ENCODE data around the gene DUSP15.
A peak's percentile ranks its signal among the peaks of the same experiment; 100 is the strongest.

DUSP15 gene

DNA sequence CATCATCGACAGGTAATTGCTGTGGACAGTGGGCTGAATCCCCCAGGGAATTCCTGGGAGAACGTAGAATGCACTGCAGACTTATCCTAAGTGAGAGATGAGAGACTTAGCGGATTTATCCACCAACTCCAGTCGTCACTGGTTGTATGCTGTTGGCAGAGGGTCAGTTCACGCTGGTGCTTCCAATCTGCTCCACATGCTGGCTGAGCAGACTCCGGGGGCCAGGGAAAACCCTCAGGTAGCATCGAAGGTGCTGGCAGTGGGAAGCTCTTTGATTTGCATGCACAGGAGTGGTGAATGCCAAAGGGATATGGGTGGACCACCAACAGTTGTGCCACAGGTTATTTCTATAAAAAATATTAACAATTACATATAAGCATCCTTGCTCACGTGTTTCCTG lies 20.3 kb upstream of the DUSP15 start:
- DNase-seq: no peak

DNA sequence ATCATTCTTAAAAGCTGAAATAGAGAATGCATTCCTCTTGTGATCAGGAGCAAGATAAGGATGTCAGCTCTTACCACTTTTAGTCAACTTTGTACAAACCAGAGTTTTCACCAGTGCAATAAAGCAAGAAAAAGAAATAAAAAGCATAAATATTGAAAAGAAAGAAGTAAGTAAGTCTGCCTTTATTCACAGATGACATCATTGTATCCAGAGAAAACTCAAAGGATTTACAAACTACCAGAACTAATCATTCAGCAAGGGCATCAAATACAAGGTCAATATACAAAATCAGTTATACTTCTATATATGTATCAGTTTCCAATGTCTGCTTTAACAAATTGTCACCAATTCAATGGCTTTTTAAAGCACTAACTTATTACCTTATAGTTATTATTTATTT lies 13.5 kb upstream of the DUSP15 start:
- DNase-seq: no peak

DNA sequence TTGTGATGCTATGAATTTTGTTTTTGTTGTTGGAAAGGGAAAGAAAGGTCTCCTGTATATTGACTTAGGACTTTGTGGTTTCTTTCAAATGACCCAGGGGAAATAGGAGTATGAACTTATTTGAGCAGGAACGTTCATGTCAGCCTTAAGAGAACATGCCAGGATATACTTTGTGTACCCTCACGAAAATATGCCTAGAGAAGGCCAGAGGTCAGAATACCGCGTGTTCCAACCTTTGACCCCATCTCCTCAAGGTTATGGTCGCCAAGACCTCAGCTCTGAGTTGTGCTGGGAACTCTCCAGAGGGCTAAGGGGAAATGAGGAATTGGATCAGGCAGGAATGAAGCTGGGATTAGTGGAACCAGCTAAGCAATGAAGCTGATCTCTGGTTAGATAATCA lies 11.6 kb upstream of the DUSP15 start:
- DNase-seq: no peak

DNA sequence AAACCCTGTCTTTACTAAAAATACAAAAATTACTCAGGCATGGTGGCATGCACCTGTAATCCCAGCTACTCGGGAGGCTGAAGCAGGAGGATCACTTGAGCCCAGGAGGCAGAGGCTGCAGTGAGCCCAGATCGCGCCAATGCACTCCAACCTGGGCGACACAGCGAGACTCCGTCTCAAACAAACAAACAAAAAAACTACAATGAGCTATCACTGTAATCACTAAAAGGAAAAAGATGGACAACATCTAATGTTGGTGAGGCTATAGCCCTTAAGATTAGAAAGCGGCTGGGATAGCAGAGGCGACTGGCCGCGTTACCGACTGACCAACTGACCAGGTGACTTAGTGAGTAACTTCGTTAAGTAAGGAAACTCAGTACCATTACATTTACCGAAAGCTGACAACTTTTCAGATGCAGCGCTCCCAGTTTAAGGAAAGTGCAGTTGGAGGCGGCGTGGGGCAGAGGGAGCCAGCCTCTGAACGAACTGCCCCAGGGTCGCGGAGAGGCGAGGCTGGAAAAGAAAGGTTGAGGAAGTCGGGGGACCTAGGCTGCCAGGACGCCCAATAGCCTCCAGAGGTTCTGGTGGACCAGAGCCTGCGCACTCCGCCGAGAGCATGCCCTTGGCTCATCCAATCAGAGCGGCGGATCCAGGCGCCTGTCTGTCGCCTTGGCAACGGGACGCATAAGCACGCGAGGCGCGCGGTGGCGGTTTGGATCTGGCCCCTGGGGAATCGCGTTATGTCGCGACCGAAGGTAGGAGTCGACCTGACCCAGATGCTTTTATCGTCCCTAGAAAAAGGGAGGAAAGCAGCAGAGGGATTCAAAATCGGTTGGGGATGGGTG lies 9.0 kb upstream of the DUSP15 start:
- DNase-seq: peak; percentile 78

DNA sequence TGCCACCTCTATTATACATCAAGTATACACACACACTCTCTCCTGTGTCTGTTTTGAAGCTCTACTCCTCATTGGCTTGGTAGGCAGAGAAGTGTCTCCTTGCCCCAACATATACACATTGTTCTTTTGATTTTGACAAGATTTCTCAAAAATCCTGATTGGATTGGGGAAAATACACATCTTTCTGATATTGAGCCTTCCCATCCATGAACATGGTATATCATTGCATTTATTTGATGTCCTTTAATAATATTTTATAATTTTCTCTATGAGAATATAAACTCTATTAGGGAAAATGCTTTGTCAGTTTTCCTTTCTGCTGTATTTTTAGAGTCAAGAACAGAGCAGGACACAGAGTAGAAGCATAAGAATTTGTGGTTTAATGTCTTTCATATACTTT lies 7.4 kb upstream of the DUSP15 start:
- no peak for DNase-seq

DNA sequence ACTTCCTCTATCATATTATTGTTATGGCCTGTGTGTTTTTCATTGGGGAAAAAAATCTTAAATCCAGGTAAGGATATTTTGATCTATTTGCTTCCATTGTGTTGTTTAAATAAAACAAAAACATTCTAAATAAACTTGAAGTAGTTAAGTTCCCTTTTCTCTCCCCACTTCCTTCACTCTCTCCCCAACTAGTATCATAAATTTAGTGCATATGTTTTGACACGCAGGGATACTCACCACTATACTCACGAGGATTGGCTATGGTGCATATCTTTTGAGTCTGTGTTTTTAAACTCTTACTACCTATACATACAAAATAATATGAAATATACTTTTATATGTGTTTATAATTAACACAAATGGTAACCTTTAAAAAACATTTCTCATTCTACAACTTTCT lies 5.3 kb upstream of the DUSP15 start:
- DNase-seq: no peak

DNA sequence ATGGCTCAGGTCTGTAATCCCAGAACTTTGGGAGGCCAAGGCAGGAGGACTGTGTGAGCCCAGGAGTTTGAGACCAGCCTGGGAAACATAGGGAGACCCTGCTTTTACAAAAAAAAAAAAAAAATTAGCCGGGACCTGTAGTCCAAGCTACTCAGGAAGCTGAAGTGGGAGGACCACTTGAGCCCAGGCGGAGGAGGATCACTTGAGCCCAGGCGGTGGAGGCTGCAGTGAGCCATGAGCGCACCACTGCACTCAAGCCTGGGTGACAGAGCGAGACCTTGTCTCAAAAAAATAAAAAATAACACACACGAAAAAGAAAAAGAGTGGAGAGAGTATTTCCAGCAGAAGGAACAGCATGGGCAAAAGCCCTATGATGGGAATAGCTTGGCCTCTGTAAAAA lies 2.1 kb upstream of the DUSP15 start:
- no peak for DNase-seq

DNA sequence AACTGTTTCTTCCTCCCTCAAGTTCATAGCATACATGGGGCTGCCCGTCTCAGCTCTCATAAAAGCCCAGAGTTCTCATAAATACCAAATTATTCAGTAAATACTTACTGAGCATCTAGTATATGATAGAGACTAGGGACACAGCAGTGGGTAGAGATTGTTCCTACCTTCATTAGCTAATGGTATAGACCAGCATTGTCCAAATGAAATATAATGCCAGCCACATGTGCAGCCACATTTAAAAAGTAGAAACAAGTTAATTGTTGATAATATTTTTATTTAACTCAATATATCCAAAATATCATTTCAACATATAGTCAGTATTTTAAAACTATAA lies 1.3 kb upstream of the DUSP15 start:
- DNase-seq: no peak

DNA sequence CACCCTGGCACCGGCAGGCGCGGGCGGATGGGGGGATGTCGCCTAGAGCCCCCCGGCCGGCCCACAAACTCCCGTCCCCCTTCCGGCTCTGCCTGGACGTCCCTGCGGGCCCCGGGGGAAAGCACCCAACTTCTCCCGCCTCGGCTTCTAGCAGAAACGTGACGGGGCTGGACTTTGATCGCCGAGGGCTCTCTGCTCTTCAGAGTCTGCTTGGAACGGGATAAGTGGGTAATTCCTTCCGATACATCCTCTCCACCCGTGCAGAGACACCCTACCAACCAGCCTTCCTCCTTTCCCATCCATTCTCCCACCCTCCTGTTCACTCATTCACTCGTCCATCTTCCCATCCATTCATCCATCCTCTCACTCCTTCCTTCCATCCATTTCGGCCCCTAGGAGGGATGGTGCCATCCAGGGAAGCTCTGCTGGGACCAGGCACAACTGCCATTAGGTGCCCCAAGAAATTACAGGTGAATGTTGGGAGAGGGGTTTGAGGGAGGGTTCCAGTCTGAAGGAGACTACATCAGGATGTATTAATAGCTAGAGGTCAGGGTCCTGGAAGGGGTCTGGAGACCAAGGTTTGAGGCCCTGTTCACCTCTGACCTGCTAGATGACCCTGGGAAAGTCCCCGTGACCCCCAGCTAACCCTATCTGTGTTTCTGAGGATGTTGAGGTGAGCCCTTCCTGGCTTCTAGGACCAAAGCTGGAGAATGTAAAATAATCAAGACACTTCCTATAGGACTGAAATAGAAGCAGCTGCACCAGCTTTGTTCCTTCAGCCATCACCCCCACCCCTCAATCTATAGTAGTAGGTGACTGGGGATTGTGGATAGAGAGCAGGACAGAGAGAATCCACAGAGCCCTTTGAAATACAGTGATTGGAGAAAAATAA lies 645 bp upstream of the DUSP15 start:
- no peak for DNase-seq

DNA sequence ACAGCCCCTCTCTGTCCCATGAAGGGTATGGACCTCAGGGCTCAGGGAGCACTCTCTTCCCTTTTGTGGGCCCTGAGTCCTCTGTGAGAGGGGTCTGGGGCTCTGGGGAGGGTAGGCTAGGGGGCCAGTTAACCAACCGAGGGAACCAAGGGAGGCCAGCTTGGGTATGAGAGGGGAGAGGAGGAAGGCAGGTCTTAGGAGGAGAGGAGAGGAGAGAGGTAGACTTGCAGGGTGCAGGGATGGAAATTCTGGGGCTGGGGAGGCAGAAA lies 720 bp downstream of the DUSP15 start:
- no peak for DNase-seq

DNA sequence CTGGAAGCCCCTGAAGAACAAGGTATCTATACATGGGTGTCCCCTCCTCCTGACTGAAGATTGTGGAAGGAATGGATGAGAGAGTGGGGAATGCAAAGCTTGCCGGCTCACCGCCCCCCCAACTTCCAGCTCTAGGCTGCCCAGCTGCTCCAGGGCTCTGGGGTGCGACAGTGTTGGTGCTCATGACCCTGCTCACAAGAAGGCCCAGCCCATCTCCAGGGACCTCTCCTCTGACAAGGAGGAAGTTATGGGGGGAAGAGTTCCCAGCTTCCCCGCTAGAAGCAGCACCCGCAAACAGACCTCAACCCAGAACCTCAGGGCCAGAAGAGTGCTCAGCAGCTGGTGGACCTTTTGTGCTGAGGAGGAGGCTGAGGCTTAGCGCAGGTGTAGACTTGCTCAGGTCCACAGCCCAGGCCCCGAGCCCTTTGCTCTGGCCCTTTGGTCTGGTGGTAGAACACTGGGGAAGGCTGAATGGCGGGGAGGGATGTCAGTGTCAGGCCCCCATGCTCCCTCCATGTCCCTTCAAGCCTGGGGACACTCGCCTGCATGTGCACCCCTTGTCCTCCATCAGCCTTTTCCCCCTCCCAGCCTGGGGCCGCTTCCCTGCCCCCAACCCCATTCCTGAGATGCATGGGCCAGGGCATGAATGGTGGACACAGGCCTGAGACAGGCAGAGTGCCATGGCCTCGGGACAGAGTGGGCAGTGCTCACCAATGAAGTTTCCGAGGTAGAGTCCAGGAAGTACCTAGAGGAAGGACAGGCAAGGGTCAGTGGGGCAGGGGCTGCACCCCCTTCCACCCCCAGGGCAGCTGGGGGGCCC lies 1.3 kb downstream of the DUSP15 start:
- DNase-seq: no peak

DNA sequence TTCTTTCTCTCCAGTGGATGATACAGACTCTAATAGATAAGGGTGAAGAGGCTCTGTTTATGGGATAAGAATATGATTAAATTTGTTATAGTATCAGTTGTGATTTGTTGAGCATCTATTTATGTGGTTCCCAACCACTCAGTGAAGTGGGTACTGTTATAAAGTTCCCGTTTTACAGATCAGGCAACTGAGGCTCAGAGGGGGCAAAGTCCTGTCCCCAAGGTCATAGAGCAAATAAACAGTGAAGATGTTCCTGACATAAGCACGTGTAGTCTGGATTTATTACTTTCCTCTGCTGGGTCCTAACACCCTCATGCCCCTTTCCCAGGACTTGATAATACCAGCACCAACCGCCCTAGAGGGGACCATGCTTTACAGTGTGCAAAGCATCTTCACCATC lies 4.1 kb downstream of the DUSP15 start:
- no peak for DNase-seq

DNA sequence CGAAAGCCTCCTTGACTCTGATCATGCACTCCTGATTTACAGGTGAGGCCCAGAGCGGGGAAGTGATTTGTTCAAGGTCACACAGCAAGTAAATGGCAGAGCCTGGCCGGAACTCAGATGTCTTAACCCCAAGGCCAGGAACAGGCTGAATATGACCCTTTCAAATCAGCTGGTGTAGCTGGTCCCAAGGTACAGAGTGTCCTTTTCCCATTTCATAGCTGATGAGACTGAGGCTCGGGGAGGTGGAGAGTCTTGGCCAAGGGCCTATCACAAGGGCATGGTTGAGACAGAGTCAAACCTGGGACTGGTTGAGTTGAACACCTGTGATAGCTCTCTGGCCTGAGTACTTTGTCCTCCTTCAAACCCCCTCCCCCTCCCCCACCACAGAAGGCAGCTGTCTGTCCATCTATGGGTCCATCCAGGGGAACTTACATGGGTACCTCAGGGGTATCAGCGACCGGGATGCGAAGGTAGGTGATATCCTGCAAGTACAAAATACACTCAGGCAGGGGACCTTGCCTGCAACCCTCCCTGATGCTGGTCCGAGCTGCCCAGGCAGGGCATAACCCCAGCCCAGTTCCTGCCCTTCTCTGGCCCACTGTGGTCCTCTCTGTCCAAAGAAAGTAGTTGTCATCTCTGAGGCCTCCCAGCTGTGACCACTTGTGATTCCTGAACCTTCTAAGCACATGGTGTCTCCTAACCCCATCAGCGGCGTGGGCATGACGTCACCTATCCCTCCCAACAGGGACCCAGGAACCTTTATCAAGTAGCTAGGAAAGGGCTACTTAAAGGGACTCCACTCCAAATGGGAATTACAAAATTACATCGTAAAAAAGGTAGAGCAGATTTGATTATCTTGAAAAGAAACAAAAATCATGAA lies 5.6 kb downstream of the DUSP15 start:
- DNase-seq: no peak

DNA sequence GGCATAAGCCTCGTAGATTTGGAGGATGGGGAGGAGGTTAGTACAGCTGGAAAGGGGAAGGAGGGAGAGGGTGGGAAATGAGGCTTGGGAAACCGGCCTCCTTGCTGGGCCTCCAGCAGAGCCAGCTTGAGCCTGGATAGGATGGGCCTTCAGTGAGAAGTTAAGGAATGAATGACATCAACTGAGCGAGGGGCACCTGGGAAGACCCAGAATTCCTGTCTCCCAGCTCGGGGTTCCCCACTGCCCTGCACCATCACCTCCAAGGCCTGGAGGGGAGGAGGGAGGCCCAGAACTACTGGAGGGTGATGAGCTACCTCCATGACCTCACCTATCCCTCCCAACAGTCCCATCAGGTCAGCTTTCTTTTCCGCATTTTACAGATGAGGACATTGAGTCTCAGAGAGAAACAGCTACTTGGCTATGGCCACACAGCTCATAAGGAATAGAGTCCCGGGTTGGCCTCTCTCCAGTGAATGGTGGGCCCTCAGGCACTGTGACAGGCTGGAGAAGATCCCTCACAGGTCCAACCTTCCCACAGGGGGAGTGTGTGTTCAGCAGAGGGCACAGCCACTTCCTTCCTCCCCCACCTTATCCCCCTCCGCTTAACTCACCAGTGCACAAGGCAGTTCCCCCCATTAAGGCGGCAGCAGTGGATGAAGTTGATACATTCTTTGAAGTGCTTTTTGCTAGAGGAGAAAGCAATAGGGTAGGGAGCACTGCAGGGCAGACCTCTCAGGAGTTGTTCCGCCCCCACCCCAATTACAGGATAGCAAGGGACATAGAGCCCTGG lies 6.8 kb downstream of the DUSP15 start:
- DNase-seq: no peak

DNA sequence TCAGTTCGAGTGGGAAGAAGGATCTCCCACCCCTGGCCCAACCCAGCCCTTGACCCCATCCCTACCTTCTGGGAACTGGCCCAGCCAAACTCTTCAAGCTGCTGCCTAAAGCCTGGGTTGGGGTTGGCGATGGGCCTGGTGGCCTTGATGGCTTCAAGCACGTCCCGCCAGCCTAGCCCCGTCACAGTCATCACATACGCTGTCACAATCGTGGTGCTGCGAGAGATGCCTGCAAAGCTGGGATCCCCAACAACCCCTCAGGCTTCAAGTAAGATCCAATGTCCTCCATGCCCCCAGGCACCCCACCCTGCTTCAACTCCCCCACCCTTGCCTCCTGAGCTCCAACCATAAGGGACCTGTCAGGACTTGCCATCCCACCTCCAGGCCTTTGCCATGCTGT lies 7.8 kb downstream of the DUSP15 start:
- DNase-seq: no peak

DNA sequence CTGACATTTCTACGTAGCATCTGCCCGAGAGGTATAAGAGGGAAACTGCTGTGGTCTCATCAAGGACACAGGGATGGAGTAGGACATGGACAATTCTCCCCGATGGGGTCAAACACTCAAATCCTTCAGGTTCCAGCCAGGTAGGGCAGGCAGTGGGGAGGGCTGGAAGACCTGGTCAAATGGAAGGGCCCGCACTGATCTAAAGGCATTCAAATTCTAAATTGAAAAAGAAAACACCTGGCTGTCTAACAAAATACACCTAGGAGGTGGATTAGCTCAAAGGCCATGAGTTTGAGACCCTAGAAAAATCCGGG lies 8.2 kb downstream of the DUSP15 start:
- DNase-seq: no peak

DNA sequence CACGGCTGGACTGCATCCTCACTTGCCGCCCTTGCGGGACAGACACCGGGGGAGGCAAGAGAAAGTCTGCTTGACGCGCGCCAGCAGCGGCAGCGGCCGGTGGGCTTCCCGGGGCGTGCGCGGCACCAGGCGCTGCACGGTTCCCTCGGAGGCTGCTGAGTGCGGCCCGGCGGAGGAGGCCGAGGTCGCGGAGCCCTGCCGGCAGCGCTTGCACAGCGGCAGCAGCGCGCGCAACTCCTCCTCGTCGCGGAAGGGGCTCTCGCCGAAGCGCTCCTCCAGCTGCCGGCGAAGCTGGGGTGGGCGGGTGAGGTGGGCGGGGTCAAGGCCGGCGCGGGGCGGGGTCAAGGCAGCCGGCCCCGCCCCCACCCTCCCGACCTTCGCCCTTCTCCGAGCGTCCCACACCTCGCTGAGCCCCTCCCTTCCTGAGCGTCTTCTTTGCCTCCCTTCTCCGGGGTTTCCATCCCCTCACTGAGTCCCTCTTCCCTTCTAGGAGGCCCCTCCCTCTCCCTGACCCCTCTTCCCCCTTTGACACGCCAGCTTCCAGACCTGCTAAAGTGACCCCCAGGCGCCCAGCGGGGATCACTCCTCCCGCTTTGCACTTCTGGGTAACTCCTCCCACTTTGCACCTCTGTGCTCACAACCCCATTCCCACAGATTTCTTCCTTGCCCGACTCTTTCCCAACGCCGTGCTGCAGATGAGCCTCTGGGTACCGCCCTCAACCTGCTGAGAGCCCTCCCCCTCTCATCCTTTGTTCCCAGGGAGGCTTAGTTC lies 8.8 kb downstream of the DUSP15 start:
- peak; percentile 71 for DNase-seq

DNA sequence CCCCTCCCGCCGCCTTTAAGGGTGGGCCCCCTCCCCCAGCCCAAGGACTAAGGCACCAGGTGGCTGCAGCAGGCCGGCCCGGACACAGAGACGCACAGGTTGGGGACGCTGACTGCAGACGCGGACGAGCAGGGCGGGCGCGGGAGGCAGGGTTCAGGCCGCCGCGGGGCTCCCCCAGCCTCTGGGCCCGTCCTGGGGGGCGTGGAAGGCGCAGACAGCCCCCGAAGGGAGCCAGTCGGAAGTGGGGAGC lies 9.3 kb downstream of the DUSP15 start:
- no peak for DNase-seq

DNA sequence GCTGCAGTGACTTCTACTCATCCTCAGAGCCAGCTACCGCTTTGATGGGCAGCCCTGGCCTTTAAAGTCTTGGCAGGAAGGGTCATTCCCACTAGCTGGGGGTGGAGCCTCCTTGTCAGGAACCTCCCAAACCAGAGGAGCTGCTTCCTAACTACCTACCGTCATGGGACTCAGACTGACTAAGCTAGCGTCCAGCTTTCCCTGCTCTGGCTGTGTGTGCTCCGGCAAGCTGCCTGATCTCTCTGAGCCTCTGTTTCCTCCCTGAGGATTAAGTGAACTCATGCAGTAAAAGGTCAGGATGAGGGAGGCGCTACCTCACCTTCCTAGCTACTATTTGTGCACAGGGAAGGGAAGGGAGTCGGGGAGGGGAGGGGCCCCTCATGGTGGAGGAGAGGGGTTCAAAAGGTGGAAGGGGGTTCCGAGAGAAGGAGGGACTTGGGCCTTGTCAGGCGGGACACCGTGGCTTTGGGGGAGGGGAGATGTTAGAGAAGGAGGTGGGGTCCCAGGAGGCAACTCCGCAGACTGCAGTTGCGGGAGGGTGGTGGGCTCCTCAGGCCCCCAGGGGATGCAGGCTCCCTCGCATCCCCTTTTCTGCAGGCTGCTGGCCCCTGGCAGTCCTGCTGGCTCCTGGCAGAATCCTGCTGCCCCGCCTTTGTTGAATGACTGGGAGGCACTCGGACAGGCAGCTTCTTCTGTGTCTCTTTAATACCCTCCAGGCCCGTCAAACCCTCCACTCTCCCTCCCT lies 9.8 kb downstream of the DUSP15 start:
- no peak for DNase-seq

DNA sequence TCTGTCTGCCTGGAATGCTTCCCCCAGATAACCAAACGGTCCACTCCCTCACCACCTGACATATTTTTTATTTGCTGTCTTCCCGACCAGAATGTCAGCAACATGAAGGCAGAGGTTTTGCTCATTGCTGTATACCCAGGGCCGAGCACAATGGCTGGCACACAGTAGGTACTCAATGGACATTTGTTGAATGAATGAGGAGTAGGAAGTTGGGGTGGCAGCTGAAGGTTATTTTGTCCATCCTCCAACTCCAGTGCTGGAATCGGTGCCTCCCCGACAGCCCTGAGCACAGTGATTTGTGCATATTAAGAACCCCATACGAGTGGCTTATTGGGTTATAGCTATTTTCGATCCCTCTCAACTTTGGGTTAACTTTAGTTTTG lies 10.3 kb downstream of the DUSP15 start:
- no peak for DNase-seq
